K562 (cell line): ENCODE data around the gene OSGEP. TPM values are rescaled to one million over a fixed set of nuclear protein-coding genes. Genes with fewer than 3 reads are reported as not detected.

Experiments
- CBFA2T2 ChIP-seq: fragments of 450-650 bp; conservative IDR thresholded peaks from 2 replicates; pipeline ENCODE4 v1.6.1; 2017; ENCODE audit warnings: mild to moderate bottlenecking
- CBFA2T3 ChIP-seq: fragments of 450-650 bp; IDR thresholded peaks from 2 replicates; pipeline ENCODE4 v1.6.1; 2017
- DMBX1 ChIP-seq: fragments of 250-450 bp; sonication (Bioruptor Pico); IDR thresholded peaks from 2 replicates; pipeline ENCODE4 v1.8.0; 2022; ENCODE audit warnings: inconsistent platforms, mild to moderate bottlenecking, moderate library complexity, borderline replicate concordance
- EZH2 ChIP-seq: IDR thresholded peaks from 2 replicates; pipeline ENCODE4 v1.6.1; 2012; ENCODE audit warnings: low read depth, mild to moderate bottlenecking, inconsistent platforms, low read length, borderline replicate concordance
- NEUROD1 ChIP-seq: fragments of 150-350 bp; IDR thresholded peaks from 2 replicates; pipeline ENCODE4 v1.6.1; 2014; ENCODE audit warnings: borderline replicate concordance, low read length, low read depth; ENCODE audit not compliant: partially characterized antibody
- NONO ChIP-seq, 2 experiments: fragments of 200-400 bp in 1 of 2; fragments of 450-650 bp in 1 of 2; formaldehyde crosslinking in 1 of 2; IDR thresholded peaks; 2 replicates each; pipeline ENCODE4 v1.6.1; 2017; ENCODE audit warnings: low read depth in 2 of 2, mild to moderate bottlenecking in 2 of 2, moderate library complexity in 2 of 2, low read length in 1 of 2
- NR2C1 ChIP-seq, 2 experiments: fragments of 450-650 bp; IDR thresholded peaks; 2 replicates each; pipeline ENCODE4 v1.6.1; 2017; ENCODE audit warnings: mild to moderate bottlenecking in 2 of 2, antibody characterized with exemption in 1 of 2, inconsistent platforms in 1 of 2, missing compliant biosample characterization in 1 of 2, missing genetic modification characterization in 1 of 2
- RBM15 ChIP-seq: fragments of 200-400 bp; formaldehyde crosslinking; IDR thresholded peaks from 2 replicates; pipeline ENCODE4 v1.6.1; 2018; ENCODE audit warnings: mild to moderate bottlenecking, low read length, moderate library complexity; ENCODE audit not compliant: insufficient read depth
- RHOXF2B ChIP-seq: fragments of 250-450 bp; sonication (Bioruptor Pico); conservative IDR thresholded peaks from 2 replicates; pipeline ENCODE4 v1.5.1; 2021
- SRSF1 ChIP-seq: fragments of 200-400 bp; formaldehyde crosslinking; IDR thresholded peaks from 2 replicates; pipeline ENCODE4 v1.6.1; 2017; ENCODE audit warnings: mild to moderate bottlenecking, low read depth, low read length, moderate library complexity
- TAL1 ChIP-seq: fragments of 450-650 bp; IDR thresholded peaks from 2 replicates; pipeline ENCODE4 v1.6.1; 2016; ENCODE audit warnings: mild to moderate bottlenecking
- ZC3H11A ChIP-seq: IDR thresholded peaks from 2 replicates; pipeline ENCODE4 v1.6.1; 2012; ENCODE audit warnings: low read depth, low read length, improper control_type of control experiment
- ZNF140 ChIP-seq: fragments of 250-450 bp; sonication (Bioruptor Pico); IDR thresholded peaks from 2 replicates; pipeline ENCODE4 v1.8.0; 2021; ENCODE audit warnings: moderate library complexity, mild to moderate bottlenecking, inconsistent platforms
- ZNF212 ChIP-seq: fragments of 450-650 bp; formaldehyde crosslinking; IDR thresholded peaks from 2 replicates; pipeline ENCODE4 v1.4.0; 2020; ENCODE audit warnings: mild to moderate bottlenecking
- ZNF57 ChIP-seq: fragments of 450-650 bp; formaldehyde crosslinking; IDR thresholded peaks from 2 replicates; pipeline ENCODE4 v1.4.0; 2020; ENCODE audit warnings: mild to moderate bottlenecking, moderate library complexity
- ZNF644 ChIP-seq: fragments of 200-800 bp; sonication (Bioruptor generic); IDR thresholded peaks from 2 replicates; pipeline ENCODE4 v1.6.1; 2016; ENCODE audit warnings: low read depth, missing genetic modification characterization, missing compliant biosample characterization
- ZNF717 ChIP-seq: fragments of 250-450 bp; sonication (Bioruptor Pico); IDR thresholded peaks from 2 replicates; pipeline ENCODE4 v1.5.0; 2021
- ZNF766 ChIP-seq: fragments of 200-800 bp; sonication (Bioruptor generic); conservative IDR thresholded peaks from 2 replicates; pipeline ENCODE4 v1.6.1; 2016; ENCODE audit warnings: missing genetic modification characterization, missing compliant biosample characterization
- polyA plus RNA-seq, 8 experiments: library from polyadenylated mRNA; depleted of rRNA in 4 of 8; stranded (reverse) in 5 of 8; unstranded in 3 of 8; fragments of >200 nt; fragmentation: Nextera tagmentation in 2 of 8; fragmentation: Illumina TruSeq in 1 of 8; extraction: Ambion mirVana in 2 of 8; extraction: Trizol in 1 of 8; gene quantifications; 2 replicates each; pipeline versions ENCODE4 v1.2.1 to v1.2.3, GENCODE V29; 2011 to 2014; ENCODE audit warnings: inconsistent platforms in 1 of 8, missing spikeins in 1 of 8
- total RNA-seq, 7 experiments: library from RNA; depleted of rRNA in 6 of 7; stranded (reverse); fragments of >200 nt in 6 of 7; fragmentation: Illumina TruSeq in 2 of 7; extraction: Trizol in 2 of 7; gene quantifications; 2 replicates each; pipeline versions ENCODE4 v1.2.1 to v1.2.3, GENCODE V29; 2011 to 2021; ENCODE audit warnings: low replicate concordance in 1 of 7
- TF ChIP-seq, protein P1 (sequence below), 2 experiments: fragments of 450-650 bp; IDR thresholded peaks; 2 replicates each; pipeline ENCODE4 v1.6.1; 2016
- TF ChIP-seq, protein P2 (sequence below): fragments of 250-450 bp; sonication (Bioruptor Pico); IDR thresholded peaks from 2 replicates; pipeline ENCODE4 v1.4.0; 2020; ENCODE audit warnings: mild to moderate bottlenecking
- TF ChIP-seq, protein P3 (sequence below): fragments of 200-800 bp; sonication (Bioruptor generic); IDR thresholded peaks from 2 replicates; pipeline ENCODE4 v1.6.1; 2017; ENCODE audit warnings: missing genetic modification characterization, missing compliant biosample characterization
- TF ChIP-seq, protein P4 (sequence below): fragments of 250-450 bp; sonication (Bioruptor Pico); IDR thresholded peaks from 2 replicates; pipeline ENCODE4 v1.5.0; 2021; ENCODE audit warnings: mild to moderate bottlenecking, borderline replicate concordance

OSGEP gene
- total and polyA plus RNA-seq, 9 of the 15 experiments (the other 6 are each of a cell fraction or from before 2014, with no cell fraction given): 32.1 to 59.2 (median 44.1) TPM

DNA sequence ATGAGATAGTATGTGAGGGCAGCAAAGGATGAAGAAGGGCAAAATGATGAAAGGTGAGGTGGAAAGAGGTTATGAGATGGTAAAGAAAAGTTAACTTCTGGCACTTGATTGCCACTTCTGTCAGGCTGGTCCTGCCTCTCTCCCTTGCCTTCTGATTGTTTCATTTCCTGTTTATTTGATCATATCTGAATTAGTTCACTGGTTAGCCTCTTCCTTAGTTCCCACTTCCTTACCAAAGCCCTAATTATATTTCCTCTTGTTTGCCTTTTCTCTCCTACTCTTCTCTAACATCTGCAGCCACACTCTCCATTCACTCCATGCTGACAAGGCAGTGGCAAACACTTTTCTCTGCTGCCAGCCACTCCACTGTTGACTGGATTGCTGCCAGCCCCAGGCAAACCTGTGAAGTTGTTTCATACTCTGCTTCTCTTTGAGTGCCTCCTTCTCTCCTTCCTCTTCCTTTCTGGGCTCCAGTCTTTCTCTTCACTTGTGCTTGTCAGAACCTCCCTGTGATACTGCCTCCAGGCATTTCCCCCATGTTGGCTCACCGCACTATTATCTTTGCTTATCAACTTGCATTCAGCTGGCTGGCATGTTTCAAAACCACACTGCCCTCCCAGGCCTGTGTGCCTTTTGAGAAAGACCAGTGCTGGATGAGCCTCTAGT lies 22.7 kb upstream of the OSGEP start (continued):
- no peak for TF ChIP-seq NONO (IDR thresholded peaks at IDR 0.05; ENCODE audit: low read depth in 2 of 2, low read length in 1 of 2)
- TF ChIP-seq TAL1: peak; percentile 64
- TF ChIP-seq, protein P1, sequence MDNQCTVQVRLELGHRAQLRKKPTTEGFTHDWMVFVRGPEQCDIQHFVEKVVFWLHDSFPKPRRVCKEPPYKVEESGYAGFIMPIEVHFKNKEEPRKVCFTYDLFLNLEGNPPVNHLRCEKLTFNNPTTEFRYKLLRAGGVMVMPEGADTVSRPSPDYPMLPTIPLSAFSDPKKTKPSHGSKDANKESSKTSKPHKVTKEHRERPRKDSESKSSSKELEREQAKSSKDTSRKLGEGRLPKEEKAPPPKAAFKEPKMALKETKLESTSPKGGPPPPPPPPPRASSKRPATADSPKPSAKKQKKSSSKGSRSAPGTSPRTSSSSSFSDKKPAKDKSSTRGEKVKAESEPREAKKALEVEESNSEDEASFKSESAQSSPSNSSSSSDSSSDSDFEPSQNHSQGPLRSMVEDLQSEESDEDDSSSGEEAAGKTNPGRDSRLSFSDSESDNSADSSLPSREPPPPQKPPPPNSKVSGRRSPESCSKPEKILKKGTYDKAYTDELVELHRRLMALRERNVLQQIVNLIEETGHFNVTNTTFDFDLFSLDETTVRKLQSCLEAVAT (IDR thresholded peaks at IDR 0.05): peak in 1 of 2 experiments; percentile 82; a peak in 2 of 4 replicates
- TF ChIP-seq RHOXF2B: no peak
- peak; percentile 50; the same call in 1 of the 2 replicates for TF ChIP-seq CBFA2T2
- TF ChIP-seq EZH2: no peak
- TF ChIP-seq, protein P2, sequence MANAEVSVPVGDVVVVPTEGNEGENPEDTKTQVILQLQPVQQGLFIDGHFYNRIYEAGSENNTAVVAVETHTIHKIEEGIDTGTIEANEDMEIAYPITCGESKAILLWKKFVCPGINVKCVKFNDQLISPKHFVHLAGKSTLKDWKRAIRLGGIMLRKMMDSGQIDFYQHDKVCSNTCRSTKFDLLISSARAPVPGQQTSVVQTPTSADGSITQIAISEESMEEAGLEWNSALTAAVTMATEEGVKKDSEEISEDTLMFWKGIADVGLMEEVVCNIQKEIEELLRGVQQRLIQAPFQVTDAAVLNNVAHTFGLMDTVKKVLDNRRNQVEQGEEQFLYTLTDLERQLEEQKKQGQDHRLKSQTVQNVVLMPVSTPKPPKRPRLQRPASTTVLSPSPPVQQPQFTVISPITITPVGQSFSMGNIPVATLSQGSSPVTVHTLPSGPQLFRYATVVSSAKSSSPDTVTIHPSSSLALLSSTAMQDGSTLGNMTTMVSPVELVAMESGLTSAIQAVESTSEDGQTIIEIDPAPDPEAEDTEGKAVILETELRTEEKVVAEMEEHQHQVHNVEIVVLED (CRISPR knock-in tag): no peak
- no peak for TF ChIP-seq ZNF57 (CRISPR knock-in tag)
- no peak for TF ChIP-seq DMBX1 (CRISPR knock-in tag)
- TF ChIP-seq, protein P3, sequence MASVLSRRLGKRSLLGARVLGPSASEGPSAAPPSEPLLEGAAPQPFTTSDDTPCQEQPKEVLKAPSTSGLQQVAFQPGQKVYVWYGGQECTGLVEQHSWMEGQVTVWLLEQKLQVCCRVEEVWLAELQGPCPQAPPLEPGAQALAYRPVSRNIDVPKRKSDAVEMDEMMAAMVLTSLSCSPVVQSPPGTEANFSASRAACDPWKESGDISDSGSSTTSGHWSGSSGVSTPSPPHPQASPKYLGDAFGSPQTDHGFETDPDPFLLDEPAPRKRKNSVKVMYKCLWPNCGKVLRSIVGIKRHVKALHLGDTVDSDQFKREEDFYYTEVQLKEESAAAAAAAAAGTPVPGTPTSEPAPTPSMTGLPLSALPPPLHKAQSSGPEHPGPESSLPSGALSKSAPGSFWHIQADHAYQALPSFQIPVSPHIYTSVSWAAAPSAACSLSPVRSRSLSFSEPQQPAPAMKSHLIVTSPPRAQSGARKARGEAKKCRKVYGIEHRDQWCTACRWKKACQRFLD: no peak; the same call in 1 of the 2 replicates
- no peak for TF ChIP-seq SRSF1
- TF ChIP-seq ZNF644 (tag): no peak
- TF ChIP-seq NR2C1 (IDR thresholded peaks at IDR 0.05): no peak
- no peak for TF ChIP-seq NR2C1 (tag; IDR thresholded peaks at IDR 0.05)
- no peak for TF ChIP-seq NEUROD1
- no peak for TF ChIP-seq ZNF717 (CRISPR knock-in tag)
- TF ChIP-seq ZC3H11A: no peak
- TF ChIP-seq CBFA2T3: peak; percentile 79
- no peak for TF ChIP-seq ZNF212 (CRISPR knock-in tag)
- TF ChIP-seq, protein P4, sequence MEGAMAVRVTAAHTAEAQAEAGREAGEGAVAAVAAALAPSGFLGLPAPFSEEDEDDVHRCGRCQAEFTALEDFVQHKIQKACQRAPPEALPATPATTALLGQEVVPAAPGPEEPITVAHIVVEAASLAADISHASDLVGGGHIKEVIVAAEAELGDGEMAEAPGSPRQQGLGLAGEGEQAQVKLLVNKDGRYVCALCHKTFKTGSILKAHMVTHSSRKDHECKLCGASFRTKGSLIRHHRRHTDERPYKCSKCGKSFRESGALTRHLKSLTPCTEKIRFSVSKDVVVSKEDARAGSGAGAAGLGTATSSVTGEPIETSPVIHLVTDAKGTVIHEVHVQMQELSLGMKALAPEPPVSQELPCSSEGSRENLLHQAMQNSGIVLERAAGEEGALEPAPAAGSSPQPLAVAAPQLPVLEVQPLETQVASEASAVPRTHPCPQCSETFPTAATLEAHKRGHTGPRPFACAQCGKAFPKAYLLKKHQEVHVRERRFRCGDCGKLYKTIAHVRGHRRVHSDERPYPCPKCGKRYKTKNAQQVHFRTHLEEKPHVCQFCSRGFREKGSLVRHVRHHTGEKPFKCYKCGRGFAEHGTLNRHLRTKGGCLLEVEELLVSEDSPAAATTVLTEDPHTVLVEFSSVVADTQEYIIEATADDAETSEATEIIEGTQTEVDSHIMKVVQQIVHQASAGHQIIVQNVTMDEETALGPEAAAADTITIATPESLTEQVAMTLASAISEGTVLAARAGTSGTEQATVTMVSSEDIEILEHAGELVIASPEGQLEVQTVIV (CRISPR knock-in tag): no peak
- TF ChIP-seq RBM15: no peak
- TF ChIP-seq ZNF766: 0 out of 2 replicates have a peak, but pooled peaks have one; percentile 33
- no peak for TF ChIP-seq ZNF140 (CRISPR knock-in tag)
